Measurements from ENCODE around the gene WBP1.
A peak's percentile ranks its signal among the peaks of the same experiment; 100 is the strongest.

The WBP1 gene

DNA sequence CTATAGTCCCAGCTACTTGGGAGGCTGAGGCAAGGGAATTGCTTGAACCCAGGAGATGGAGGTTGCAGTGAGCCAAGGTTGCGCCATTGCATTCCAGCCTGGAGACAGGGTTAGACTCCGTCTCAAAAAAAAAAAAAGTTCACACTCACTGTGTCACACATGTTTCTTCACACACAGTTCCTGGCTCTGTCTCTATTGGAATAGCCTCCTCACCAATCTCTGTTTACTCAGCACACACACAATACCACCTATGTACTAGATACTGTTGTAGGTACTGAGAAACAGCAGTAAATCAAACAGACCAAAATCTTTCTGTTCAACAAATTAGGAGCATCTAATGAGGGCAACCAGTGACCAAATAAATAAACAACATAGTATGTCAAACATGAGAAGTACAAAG lies 27.9 kb downstream of the WBP1 start:
- DNase-seq, result no peak

DNA sequence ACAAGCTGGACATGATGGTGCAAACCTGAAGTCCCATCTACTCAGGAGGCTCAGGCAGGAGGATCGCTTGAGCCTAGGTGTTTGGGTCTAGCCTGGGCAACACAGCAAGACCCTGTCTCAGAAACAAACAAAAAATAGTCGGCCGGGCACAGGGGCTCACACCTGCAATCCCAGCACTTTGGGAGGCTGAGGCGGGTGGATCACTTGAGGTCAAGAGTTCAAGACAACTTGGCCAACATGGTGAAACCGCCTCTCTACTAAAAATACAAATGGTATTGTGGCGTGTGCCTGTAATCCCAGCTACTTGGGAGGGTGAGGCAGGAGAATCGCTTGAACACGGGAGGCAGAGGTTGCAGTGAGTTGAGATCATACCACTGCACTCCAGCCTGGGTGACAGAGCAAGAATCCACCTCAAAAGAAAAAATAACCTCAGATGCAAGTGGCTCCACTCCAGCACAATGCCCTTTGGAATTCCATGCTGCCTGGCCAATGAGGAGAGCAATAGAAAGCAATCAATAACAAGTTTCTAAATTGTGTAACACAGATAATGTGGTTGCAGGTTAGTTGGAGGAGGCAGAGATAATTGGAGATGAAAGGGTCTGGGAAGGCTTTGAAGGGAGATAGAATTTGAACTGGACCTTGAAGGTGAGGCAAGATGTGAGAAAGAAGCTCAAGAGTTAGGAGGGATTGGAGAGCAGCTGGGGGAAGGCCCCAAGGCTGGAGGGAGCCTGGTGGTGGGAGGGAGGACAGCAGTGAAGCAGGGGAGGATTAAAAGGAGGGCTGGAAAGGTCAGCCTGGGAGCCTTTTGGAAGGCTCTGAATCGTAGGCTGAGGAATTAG lies 30.6 kb downstream of the WBP1 start:
- no peak for DNase-seq

DNA sequence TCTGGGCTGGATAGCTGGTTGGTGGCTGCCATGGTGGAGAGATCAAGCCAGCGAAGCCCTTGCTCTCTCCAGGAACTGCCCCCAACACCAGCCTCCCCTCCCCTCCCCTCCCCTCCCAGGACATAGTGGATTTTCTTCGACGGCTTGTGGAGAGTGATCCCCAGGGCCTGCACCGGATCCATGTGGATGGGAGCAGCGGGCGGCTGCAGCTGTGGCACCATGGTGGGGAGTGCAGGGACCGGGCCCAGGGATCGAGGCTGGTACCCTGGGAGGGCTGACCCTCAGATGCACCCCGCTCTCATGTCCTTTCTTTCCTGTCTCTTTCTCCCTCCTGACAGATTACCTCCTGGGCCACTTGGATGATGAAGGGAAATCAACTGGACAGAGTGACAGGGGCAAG lies 31.7 kb downstream of the WBP1 start:
- no peak for DNase-seq

DNA sequence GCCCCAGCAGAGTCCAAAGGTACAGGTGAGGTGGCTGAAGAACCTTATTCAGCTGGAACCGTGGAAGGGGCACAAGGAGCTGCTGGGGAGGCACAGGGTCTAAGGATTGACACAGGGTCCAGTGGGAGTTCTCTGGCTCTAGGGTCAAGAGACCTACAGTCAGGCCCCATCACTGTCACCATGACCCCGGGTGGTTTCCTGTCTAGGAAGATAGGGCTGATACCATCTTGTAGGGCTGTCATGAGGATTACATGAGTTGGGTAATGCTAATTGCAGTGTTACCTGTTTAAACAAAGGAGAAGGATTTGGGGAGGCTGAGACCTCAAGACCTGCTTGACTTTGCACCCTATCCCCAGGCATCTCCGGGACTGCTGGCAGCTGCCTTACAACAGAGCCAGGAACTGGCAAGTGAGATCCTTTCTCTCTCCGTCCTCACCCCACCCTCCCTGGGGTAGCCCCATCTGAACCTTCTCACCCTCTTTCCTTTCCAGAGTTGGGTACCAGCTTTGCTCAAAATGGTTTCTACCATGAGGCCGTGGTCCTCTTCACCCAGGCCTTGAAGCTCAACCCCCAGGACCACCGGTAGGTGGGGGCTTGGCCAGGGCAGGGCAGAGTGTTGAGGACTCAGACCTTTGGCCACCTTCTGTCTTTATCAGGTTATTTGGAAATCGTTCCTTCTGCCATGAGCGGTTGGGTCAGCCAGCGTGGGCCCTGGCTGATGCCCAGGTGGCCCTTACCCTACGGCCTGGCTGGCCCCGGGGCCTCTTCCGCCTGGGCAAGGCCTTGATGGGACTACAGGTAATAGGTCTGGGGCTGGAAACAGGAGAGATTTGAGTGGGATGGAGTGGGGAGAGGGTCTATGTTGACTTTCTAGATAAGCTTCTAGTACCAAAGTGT lies 33.7 kb downstream of the WBP1 start:
- DNase-seq, result no peak

DNA sequence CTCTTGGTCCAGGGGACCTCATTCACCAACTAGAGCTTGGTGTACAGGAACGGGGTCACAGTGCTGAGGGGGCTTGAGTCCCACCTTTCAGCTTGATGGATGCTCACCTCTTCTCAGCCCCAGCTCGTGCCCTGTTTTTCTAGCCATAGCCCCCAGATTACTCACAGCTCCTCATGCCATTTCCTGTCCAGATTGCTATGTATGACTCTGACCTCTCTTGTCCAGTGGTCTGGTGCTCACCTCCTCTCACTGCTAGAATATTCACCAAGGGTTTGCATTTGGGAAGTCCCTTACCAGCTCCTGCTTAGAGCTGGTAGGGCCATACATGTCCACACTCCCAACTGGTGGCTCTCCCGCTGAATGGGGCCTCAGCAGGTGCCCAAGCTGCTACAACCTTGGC lies 35.3 kb downstream of the WBP1 start:
- no peak for DNase-seq

DNA sequence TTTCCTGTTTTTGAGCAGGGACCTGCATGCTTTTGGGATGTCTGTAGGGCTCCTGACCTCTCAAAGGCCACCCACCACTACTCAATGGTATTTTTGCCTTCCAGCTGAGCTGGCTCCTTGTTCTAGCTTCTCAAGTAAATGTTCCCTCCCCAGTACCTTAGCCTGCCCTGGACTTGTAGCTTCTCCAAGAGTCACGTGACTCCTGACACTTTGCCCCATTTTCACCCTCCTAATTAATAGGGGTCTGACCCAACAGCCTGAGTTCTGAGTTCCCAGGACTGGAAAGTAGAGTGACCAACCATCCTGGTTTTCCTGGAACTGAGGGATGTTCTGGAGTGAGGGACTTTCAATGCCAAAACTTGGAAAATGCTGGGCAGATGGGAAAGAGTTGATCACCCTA lies 37.2 kb downstream of the WBP1 start:
- DNase-seq, result no peak

DNA sequence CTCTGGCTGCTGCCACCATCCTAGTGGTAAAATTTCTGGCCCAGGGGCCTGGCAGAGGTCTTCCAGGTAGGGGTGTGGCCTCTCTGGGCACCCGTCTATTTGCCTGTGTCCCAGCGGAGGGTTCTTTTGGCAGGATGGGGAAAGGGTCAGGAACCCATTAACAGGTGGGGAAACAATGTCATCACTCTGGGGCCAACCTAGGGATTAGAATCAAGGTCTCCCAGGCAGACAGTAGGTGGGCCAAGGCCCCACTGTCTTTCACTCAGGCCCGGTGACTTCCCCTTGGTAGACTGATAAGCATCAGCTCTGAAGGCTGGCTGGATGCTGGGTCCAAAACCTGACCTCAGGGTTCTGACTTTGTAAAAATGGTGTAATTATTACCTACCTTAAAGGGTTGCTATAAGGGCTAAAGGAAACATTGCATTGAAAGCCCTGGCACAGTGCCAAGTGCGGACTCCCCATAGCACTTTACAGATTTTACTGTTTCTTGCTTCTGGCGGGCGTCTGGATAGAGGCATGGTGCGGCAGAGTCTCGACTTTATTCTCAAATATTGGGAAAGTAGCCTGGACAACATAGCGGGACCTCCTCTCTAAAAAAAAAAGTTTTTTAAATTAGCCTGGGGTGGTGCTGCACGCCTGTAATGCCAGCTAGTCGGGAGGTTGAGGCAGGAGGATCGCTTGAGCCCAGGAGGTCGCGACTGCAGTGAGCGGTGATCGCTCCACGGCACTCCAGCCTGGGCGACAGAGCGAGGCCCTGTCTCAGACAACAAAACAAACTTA lies 38.9 kb downstream of the WBP1 start:
- DNase-seq, result no peak

DNA sequence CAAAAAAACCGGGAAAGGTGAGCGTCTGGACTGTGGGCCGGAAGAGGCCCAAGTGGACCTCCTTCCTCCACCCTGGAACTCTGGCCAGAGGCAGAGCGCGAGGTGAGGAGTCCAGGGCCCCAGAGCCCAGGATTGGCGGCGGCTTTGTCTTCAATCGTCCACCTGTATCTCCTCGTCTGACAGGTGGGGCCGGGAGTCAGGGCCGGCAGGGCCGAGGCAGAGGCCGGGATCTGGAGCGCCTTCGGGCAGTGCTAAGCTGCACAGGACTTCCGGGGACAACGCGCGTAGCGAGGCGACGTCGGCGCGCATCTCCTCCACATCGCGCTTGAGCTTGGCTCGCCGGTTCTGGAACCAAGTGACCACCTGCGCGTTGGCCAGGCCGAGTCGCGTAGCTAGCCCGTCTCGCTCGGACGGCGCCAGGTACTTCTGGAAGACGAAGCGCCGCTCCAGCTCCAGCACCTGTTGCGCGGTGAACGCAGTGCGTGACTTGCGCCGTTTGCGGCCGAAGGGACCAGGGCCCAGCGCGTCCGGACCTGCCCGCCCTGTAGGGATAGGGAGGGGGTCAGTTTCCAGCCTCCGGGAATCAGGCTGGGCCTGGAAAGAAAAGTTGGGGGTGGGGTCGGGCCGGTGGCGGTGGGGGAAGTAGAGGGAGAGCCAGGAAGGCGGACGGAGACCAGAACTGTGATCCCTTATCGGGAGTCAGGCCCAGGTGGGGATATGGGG lies 39.7 kb downstream of the WBP1 start:
- DNase-seq, result no peak

DNA sequence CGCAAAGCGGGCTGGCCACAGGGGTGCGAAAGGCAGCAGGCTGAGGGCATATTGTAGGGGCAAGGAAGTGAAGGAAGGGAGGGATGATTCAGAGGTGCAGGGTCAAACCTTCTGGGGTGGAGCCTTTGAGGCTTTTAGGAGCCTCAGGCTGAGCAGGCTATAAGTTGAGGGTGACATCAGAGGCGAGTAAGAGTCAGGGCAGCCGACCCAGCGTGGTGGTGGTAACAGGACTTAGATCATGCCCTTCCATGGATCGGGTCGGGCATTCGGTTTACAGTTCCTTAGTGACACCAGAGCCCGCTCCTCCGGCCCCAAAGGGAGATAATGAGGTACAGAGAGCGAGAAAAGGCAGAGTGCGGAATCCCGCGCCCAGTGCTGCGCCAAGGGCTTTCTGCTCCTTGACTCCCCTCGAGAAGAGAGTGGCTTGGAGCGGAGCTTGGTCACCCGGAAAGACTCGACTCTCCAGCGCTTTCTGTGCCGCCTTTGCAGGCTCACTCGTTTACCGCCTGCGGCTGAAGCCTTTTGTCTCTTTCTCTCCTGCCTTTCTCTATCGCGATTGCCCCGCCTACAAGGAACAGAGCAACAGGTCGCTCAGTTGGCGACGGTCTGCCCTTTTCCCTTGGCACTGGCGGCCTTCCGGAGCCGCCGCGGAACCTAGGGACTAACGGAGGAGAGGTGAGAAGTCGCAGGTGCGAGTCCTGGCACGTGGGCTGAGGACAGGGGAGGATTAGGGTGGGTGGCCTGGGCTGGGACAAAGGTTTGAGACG lies 40.4 kb downstream of the WBP1 start:
- DNase-seq, result no peak

DNA sequence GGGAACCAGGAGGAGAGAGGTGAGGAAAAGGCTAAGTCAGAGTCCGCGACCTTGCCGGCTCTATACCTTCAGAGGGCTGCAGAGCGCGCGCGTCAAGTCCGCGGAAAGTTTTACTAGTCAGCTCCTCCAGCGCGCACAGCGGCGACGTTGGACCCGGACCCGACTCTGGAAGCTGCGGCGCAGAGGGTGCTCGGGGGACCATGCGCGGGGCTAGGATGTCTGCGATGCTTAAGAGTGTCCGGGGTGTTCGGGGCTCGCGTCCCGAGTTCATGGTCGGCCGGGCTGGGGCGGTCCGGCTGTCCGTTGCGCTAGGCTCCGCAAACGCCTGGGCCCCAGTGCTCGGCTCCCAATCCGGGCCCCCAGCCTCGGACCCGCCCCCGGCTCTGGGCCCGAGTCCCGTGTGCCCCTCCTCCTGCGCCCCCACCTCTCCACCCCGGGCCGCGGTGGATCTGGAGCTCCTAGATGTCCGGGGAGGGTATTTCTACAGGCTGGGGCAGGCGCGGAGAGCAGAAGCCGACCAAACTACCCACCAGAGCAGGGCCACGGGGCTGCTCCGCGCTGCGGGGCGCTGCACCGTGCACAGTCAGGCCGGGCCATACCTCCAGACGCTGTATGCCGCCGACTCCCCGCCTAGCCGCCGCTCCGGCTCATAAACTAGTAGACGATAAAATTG lies 41.2 kb downstream of the WBP1 start, which contains the start of gene LBX2:
Gene LBX2, minus strand, starts transcription at position 337 of the 673 bp plus-strand sequence. Its CDS starts 66 bp downstream, at position 271.
- DNase-seq, result no peak

DNA sequence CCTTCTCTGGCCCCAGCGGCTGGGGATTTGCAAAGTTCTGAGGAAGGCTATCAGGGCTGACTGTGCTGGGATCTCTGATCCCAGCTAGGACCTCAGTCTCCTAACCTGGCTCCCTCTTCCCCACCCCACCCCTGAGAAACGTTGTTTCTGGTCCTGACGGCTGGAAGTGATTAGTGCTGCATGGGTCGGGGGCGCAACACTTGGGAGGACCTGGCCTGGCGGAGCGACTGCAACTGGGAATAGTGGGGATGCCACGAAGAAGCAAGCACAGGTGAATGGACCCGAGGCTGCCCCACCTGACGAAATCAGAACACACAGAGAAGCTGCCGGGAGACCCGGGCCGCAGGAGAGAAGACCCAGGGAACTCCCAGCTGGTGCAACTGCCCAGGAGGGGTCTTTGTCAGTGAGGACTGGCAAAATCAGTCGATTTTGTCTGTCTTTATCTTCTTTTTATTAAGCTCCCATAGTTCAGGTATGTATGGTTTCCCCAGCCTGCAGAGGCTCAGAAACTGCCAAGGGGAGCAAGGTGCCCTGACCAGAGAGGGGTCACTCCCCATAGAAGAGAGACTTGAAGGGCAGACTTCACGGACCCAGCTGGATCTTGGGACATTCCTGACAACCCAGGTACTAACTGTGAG lies 41.8 kb downstream of the WBP1 start:
- DNase-seq, result no peak

DNA sequence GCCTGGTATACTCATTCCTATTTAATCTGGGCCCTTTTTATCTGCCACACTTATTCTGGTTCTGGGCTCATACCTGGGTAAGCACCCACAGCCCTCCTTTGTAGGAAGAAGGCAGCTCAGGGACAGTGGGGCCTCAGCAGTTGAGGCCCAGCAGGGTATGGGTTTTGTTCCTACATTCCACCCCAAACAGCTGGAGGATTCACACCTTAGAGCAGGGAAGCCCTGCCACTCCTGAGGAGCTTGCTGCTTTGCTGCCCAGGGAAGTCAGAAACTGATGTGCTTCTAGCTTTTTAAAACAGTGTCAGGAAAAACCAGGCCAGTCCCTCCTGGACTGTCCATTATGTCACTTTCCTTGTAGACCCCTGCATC lies 42.3 kb downstream of the WBP1 start:
- no peak for DNase-seq

DNA sequence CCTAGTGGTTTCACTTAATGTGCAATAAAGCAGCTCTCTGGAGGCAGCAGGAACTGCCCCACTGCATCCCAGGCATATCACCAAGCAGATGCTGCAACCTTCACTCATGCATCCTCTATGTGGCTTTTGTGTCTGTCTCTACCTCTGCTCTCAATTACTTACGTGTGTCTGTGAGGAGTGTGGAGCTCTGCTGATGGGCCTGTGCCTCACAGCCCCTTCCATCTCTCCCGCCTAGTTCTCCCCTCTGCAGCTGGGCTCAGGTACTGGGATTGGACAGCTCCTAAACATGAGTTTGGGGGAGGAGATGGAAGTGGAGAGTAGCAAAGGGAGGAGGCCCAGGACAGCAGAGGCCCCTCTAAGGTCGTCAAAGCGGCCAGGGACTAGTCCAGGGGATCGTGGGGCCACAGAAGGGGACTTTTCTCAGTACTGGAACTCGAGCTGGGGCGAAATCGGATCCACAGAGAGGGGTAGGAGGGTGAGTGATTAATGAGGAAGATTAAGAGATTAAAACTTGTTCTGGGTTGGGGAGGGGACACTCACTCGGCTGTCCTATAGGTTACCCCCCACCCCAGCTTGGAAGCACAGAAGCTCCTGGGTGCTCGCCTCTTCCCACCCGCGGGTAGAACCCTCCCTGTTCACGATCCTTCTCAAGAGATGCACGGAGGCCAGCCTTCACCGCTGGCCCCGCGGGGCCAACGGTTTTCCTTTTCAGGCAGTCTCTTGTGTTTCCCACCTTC lies 43.3 kb downstream of the WBP1 start:
- DNase-seq, result no peak

DNA sequence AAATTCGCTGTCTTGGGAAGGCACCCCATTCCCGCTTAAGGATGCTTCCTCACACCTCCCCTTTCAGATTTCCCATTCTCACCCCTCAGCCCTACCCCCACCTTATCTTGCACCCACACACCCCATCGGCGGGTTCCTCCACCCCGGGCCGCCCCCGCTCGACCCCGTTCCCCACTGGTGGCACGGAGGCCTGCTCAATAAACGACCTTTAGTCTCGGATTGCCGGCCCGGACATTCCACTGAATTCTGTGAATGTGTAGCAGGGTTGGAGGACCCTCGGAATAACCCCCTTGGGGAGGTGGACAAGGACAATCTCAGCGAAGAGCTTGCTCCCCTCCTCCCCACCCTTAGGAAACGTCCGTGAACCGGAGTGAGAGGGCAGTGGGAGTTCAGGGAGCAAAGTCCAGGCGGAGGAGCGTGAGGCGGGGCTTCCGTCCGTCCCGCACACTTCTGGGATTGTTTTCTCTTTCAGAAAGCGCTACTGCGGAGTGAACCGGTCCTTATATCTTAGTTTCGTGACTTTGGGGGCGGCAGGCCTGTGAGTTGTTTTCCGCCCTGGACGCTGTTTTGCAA lies 44.0 kb downstream of the WBP1 start:
- DNase-seq, result no peak

DNA sequence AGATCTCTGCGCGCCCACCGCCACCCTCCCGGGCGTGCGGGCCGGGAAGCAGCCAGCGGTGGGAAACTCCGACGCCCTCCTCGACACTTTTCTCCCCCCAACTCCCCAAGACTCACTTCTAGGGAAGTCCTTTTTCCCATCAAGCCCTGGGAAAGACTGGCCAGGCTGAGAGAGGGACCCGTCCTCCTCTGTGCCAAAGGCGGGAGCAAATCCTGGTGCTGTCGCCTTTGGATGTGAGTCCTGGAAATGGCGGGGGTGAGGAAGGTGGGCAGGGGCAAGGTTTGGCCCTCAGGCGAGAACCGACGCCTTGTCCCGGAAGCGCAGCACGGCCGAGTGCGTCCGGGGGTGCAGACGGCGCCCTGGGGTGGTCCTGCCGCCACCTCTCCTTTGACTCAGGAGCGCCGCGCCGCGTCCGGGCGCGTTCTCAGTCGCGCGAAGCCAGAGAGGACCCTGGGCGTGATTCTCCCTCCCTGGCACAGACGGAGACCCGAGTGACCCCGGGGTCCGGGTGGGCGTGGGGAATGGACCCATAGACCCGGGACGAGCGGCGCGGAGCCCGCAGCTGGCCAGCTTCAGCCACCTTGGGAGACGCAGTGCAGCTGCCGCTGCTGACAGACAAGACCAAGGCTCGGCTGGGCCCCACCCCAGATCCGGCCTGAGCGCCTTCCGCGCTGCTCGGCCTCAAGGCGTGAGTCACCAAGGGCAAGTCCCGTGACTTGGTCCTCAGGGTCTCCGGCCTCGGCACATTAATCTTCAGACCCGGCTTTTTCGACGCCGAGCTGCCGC lies 44.7 kb downstream of the WBP1 start:
- DNase-seq, result peak in 1 of 2 donors; percentile 76

DNA sequence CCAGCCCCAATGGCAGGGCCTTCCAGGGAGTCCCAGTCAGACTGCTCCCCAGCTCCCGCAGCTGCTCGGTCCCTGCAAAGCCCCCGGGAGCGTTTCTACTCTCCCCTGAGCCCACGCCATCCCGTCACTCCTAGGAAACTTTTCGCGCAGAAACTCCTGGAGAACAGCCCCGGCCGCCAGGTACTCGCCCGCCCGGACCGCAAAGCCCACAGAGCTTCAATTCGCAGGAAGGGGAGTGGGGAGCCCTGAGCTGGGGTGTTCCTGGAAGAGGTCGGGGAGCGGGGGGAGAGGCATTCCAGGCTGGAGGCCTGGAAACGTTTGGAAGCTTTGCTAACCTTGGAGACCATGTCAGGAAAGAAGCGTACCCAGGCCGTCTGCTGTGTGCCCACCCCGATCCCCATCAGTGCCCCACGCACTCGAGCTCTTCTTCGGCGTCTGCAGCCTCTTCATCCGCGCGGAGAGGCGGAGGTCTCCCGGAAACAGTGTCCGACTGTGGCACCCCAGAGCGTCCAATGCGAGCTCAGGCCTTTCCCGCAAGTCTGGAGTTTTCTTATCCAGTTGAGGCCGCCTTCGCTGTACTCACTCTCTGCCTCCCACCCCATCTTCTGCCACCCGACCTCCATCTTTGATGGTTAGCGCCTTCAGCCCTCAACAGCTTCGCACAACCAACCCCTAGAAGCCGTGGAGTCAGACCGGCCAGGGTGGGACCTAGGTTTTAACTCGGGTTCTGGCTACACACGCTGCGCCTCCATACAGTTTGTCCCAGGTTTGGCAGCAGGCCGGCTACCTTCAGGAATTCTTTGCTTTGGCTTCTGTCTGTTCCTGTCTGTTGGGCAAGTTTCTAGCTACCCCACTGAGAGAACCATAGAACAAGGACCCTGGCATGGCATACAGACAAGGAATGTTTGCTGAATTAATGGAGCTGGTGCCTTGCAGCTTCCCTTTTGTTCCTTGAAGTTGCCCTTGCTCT lies 45.6 kb downstream of the WBP1 start:
- DNase-seq, result no peak

DNA sequence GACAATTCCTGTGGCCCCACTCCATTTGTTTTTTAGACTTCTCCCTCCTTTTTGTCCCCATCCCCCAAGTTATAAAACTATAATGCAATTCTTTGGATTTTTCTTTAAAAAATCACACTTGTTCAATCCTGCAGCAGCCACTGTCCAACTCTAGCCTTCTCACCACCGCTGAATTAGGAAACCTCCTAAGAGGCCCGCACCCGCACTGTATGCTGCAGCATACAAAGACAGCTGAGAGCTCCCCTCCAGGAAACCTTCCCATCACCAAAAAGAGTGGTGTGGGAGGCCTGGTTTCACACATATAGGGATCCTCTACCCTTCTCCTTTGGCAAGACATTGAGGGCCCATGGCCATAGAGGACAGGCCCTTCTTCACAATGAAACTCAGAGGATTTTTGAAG lies 46.4 kb downstream of the WBP1 start:
- DNase-seq, result no peak
